Measurements from ENCODE around the gene CCDC24. TPM values are rescaled to one million over a fixed set of nuclear protein-coding genes. Genes with fewer than 3 reads are reported as not detected.

Gene CCDC24
- total and polyA plus RNA-seq, 9 of the 15 experiments (the other 6 are each of a cell fraction or from before 2014, with no cell fraction given), result 0.31 to 4.5 (median 1.5) TPM

DNA sequence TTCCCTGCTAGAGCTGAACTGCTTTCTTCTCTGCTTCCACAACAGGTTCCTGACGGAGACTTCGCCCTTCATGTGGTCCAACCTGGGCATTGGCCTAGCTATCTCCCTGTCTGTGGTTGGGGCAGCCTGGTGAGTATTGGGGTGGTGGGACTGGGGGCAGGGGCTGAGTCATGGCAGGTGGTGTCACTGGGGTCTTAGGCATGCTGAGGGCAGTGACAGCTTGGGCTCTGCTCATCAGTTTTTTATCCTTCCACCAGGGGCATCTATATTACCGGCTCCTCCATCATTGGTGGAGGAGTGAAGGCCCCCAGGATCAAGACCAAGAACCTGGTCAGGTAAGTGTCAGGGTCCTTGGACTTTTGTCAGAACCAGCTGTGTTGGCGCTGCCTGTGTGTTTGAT is 15.4 kb upstream of the CCDC24 start (continued):
- TF ChIP-seq, protein P1, sequence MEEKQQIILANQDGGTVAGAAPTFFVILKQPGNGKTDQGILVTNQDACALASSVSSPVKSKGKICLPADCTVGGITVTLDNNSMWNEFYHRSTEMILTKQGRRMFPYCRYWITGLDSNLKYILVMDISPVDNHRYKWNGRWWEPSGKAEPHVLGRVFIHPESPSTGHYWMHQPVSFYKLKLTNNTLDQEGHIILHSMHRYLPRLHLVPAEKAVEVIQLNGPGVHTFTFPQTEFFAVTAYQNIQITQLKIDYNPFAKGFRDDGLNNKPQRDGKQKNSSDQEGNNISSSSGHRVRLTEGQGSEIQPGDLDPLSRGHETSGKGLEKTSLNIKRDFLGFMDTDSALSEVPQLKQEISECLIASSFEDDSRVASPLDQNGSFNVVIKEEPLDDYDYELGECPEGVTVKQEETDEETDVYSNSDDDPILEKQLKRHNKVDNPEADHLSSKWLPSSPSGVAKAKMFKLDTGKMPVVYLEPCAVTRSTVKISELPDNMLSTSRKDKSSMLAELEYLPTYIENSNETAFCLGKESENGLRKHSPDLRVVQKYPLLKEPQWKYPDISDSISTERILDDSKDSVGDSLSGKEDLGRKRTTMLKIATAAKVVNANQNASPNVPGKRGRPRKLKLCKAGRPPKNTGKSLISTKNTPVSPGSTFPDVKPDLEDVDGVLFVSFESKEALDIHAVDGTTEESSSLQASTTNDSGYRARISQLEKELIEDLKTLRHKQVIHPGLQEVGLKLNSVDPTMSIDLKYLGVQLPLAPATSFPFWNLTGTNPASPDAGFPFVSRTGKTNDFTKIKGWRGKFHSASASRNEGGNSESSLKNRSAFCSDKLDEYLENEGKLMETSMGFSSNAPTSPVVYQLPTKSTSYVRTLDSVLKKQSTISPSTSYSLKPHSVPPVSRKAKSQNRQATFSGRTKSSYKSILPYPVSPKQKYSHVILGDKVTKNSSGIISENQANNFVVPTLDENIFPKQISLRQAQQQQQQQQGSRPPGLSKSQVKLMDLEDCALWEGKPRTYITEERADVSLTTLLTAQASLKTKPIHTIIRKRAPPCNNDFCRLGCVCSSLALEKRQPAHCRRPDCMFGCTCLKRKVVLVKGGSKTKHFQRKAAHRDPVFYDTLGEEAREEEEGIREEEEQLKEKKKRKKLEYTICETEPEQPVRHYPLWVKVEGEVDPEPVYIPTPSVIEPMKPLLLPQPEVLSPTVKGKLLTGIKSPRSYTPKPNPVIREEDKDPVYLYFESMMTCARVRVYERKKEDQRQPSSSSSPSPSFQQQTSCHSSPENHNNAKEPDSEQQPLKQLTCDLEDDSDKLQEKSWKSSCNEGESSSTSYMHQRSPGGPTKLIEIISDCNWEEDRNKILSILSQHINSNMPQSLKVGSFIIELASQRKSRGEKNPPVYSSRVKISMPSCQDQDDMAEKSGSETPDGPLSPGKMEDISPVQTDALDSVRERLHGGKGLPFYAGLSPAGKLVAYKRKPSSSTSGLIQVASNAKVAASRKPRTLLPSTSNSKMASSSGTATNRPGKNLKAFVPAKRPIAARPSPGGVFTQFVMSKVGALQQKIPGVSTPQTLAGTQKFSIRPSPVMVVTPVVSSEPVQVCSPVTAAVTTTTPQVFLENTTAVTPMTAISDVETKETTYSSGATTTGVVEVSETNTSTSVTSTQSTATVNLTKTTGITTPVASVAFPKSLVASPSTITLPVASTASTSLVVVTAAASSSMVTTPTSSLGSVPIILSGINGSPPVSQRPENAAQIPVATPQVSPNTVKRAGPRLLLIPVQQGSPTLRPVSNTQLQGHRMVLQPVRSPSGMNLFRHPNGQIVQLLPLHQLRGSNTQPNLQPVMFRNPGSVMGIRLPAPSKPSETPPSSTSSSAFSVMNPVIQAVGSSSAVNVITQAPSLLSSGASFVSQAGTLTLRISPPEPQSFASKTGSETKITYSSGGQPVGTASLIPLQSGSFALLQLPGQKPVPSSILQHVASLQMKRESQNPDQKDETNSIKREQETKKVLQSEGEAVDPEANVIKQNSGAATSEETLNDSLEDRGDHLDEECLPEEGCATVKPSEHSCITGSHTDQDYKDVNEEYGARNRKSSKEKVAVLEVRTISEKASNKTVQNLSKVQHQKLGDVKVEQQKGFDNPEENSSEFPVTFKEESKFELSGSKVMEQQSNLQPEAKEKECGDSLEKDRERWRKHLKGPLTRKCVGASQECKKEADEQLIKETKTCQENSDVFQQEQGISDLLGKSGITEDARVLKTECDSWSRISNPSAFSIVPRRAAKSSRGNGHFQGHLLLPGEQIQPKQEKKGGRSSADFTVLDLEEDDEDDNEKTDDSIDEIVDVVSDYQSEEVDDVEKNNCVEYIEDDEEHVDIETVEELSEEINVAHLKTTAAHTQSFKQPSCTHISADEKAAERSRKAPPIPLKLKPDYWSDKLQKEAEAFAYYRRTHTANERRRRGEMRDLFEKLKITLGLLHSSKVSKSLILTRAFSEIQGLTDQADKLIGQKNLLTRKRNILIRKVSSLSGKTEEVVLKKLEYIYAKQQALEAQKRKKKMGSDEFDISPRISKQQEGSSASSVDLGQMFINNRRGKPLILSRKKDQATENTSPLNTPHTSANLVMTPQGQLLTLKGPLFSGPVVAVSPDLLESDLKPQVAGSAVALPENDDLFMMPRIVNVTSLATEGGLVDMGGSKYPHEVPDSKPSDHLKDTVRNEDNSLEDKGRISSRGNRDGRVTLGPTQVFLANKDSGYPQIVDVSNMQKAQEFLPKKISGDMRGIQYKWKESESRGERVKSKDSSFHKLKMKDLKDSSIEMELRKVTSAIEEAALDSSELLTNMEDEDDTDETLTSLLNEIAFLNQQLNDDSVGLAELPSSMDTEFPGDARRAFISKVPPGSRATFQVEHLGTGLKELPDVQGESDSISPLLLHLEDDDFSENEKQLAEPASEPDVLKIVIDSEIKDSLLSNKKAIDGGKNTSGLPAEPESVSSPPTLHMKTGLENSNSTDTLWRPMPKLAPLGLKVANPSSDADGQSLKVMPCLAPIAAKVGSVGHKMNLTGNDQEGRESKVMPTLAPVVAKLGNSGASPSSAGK (IDR thresholded peaks at IDR 0.05), result no peak
- no peak for TF ChIP-seq ZFX (CRISPR knock-in tag; IDR thresholded peaks at IDR 0.05)
- TF ChIP-seq NELFE (IDR thresholded peaks at IDR 0.05; ENCODE audit: insufficient read depth, insufficient read length), result no peak
- no peak for TF ChIP-seq ZNF436 (CRISPR knock-in tag; IDR thresholded peaks at IDR 0.05)
- no peak for TF ChIP-seq POLR2AphosphoS2 (IDR thresholded peaks at IDR 0.05; ENCODE audit: low read length)
- no peak for TF ChIP-seq ZNF175 (CRISPR knock-in tag; IDR thresholded peaks at IDR 0.05; ENCODE audit: low read depth)
- TF ChIP-seq FIP1L1 (IDR thresholded peaks at IDR 0.05; ENCODE audit: low read depth, low read length, poor library complexity, severe bottlenecking), result no peak
- TF ChIP-seq SPI1 (IDR thresholded peaks at IDR 0.05; ENCODE audit: borderline replicate concordance, low read depth, low read length), result no peak
- no peak for TF ChIP-seq POU5F1 (IDR thresholded peaks at IDR 0.05; ENCODE audit: borderline replicate concordance, low read depth, low read length, partially characterized antibody)
